NCI-H748 (cell line): Measurements from ENCODE around the gene FCRL1.

ENCODE experiments used
- DNase-seq: peaks from one replicate; lab custom pipeline; 2025; ENCODE audit not compliant: unreplicated experiment; lab: John Stamatoyannopoulos, UW

FCRL1 gene

GRCh38 chr1:157803851-157804250 lies 16.1 kb downstream of the FCRL1 start:
- DNase-seq: no peak

GRCh38 chr1:157799996-157800395 lies 19.9 kb downstream of the FCRL1 start:
- no peak for DNase-seq

- no peak for DNase-seq
Observed at GRCh38 chr1:157798211-157798610, 21.7 kb downstream of the FCRL1 start.

- no peak for DNase-seq
Observed at GRCh38 chr1:157785248-157785647, 34.7 kb downstream of the FCRL1 start.

- no peak for DNase-seq
Observed at GRCh38 chr1:157784801-157785200, 35.1 kb downstream of the FCRL1 start.

- DNase-seq: no peak
Observed at GRCh38 chr1:157782931-157783330, 37.0 kb downstream of the FCRL1 start.

- no peak for DNase-seq
Observed at GRCh38 chr1:157781048-157781447, 38.9 kb downstream of the FCRL1 start.

GRCh38 chr1:157776971-157777391 lies 42.9 kb downstream of the FCRL1 start, which contains the start of gene FCRL2:
Gene FCRL2 (minus strand): TSS chr1:157777132. CDS start chr1:157777073, 59 bp downstream.
- DNase-seq: no peak

- DNase-seq: no peak
Observed at GRCh38 chr1:157775101-157775870, 44.6 kb downstream of the FCRL1 start.

GRCh38 chr1:157774412-157774811 lies 45.5 kb downstream of the FCRL1 start:
- DNase-seq: no peak

GRCh38 chr1:157773493-157774350 lies 46.2 kb downstream of the FCRL1 start:
- DNase-seq: no peak

- DNase-seq: no peak
Observed at GRCh38 chr1:157771661-157772425, 48.1 kb downstream of the FCRL1 start.

GRCh38 chr1:157770442-157771043 lies 49.4 kb downstream of the FCRL1 start:
- no peak for DNase-seq

- DNase-seq: no peak
Observed at GRCh38 chr1:157766792-157767191, 53.1 kb downstream of the FCRL1 start.

- DNase-seq: no peak
Observed at GRCh38 chr1:157758018-157758417, 61.9 kb downstream of the FCRL1 start.

- no peak for DNase-seq
Observed at GRCh38 chr1:157753611-157754010, 66.3 kb downstream of the FCRL1 start.

- no peak for DNase-seq
Observed at GRCh38 chr1:157751283-157751682, 68.6 kb downstream of the FCRL1 start.

GRCh38 chr1:157748262-157748817 lies 71.6 kb downstream of the FCRL1 start:
- DNase-seq: no peak
